ENCODE results near the gene CCDC28A.
"Not testable (repeated sequence)": the region's sequence is repeated elsewhere in the genome, so short reads cannot be mapped to it uniquely, and the experiment has no call there.

CCDC28A gene

GRCh38 chr6:138773177-138774091 is at the start of gene CCDC28A:
Gene CCDC28A, plus strand, starts transcription at chr6:138773769. Its CDS starts 2,352 bp downstream, at chr6:138776121.
- Histone ChIP-seq H3K27ac (peak within 1 kb of the TSS; percentile 96), H4K20me1 (no peaks in the 10 kb centered on the region), H3K4me3 (peak within 1 kb of the TSS; percentile 91), H3K4me2 (peak within 1 kb of the TSS; percentile 86), H3K36me3 (peaks cover 11% of the 10 kb centered on the region; the same call in 1 of the 2 replicates), H3K9ac (peak within 1 kb of the TSS; percentile 92), H3K9me3 (no peaks in the 10 kb centered on the region), H3K4me1 (peaks cover 29% of the 10 kb centered on the region), H3K27me3 (no peaks in the 10 kb centered on the region)
- TF ChIP-seq Cebpa-rat (IDR thresholded peaks at IDR 0.05): no peak

- Histone ChIP-seq H3K9ac (no peak overlapping the region), H3K4me2 (no peak overlapping the region)
These were observed 49.6 kb upstream of the CCDC28A start for GRCh38 chr6:138724015-138724414.

GRCh38 chr6:138726066-138726756 is 47.4 kb upstream of the CCDC28A start:
- no peak overlapping the region for H3K27ac ChIP-seq
- H4K20me1 ChIP-seq: no peaks in the 10 kb centered on the region
- no peaks in the 10 kb centered on the region for H3K27me3 ChIP-seq
- TF ChIP-seq Cebpa-rat (IDR thresholded peaks at IDR 0.05): no peak
- no peak overlapping the region for H3K9ac ChIP-seq
- no peak overlapping the region for H3K4me3 ChIP-seq
- H3K9me3 ChIP-seq: 0 out of 2 replicates have a peak, but pooled peaks cover 6% of the 10 kb centered on the region
- no peaks in the 10 kb centered on the region for H3K36me3 ChIP-seq
- peaks cover 12% of the 10 kb centered on the region for H3K4me1 ChIP-seq
- H3K4me2 ChIP-seq: no peak overlapping the region

More at GRCh38 chr6:138724015-138724414, 49.6 kb upstream of the CCDC28A start:
- Histone ChIP-seq H3K9me3 (no peaks in the 10 kb centered on the region), H3K36me3 (no peaks in the 10 kb centered on the region), H3K4me3 (no peak overlapping the region), H3K27ac (no peak overlapping the region), H3K27me3 (no peaks in the 10 kb centered on the region), H4K20me1 (no peaks in the 10 kb centered on the region), H3K4me1 (peaks cover 18% of the 10 kb centered on the region)
- TF ChIP-seq Cebpa-rat (IDR thresholded peaks at IDR 0.05): no peak

- no peak for TF ChIP-seq Cebpa-rat (IDR thresholded peaks at IDR 0.05)
- Histone ChIP-seq H3K4me2 (no peak overlapping the region), H3K4me3 (no peak overlapping the region), H3K27ac (no peak overlapping the region), H3K9ac (no peak overlapping the region), H4K20me1 (no peaks in the 10 kb centered on the region), H3K4me1 (peaks cover 12% of the 10 kb centered on the region), H3K9me3 (0 out of 2 replicates have a peak, but pooled peaks cover 7% of the 10 kb centered on the region), H3K36me3 (no peaks in the 10 kb centered on the region), H3K27me3 (no peaks in the 10 kb centered on the region)
These were observed 46.8 kb upstream of the CCDC28A start for GRCh38 chr6:138726757-138727097.

- Histone ChIP-seq H3K9ac (no peak overlapping the region), H3K4me3 (no peak overlapping the region), H3K36me3 (no peaks in the 10 kb centered on the region), H4K20me1 (no peaks in the 10 kb centered on the region), H3K4me1 (peaks cover 12% of the 10 kb centered on the region), H3K4me2 (no peak overlapping the region), H3K27me3 (no peaks in the 10 kb centered on the region), H3K9me3 (0 out of 2 replicates have a peak, but pooled peaks cover 11% of the 10 kb centered on the region), H3K27ac (no peak overlapping the region)
- TF ChIP-seq Cebpa-rat (IDR thresholded peaks at IDR 0.05): no peak
These were observed 46.4 kb upstream of the CCDC28A start for GRCh38 chr6:138727182-138727581.

- H3K4me1 ChIP-seq: peaks cover 12% of the 10 kb centered on the region
- H3K27ac ChIP-seq: no peak overlapping the region
- no peak overlapping the region for H3K9ac ChIP-seq
- H3K4me2 ChIP-seq: peak overlapping the region; percentile 51
- no peak overlapping the region for H3K4me3 ChIP-seq
- no peaks in the 10 kb centered on the region for H4K20me1 ChIP-seq
- TF ChIP-seq Cebpa-rat (IDR thresholded peaks at IDR 0.05): no peak
- H3K9me3 ChIP-seq: 0 out of 2 replicates have a peak, but pooled peaks cover 11% of the 10 kb centered on the region
- no peaks in the 10 kb centered on the region for H3K27me3 ChIP-seq
- no peaks in the 10 kb centered on the region for H3K36me3 ChIP-seq
These were observed 44.9 kb upstream of the CCDC28A start for GRCh38 chr6:138728662-138729061.

GRCh38 chr6:138730037-138730436 is 43.5 kb upstream of the CCDC28A start:
- H3K27ac ChIP-seq, H3K9ac ChIP-seq, H3K27me3 ChIP-seq, H3K36me3 ChIP-seq, H4K20me1 ChIP-seq, H3K4me2 ChIP-seq, H3K4me3 ChIP-seq: not testable (repeated sequence)
- 0 out of 2 replicates have a peak, but pooled peaks cover 11% of the 10 kb centered on the region for H3K9me3 ChIP-seq
- H3K4me1 ChIP-seq: peaks cover 12% of the 10 kb centered on the region

- TF ChIP-seq Cebpa-rat (IDR thresholded peaks at IDR 0.05): no peak
- Histone ChIP-seq H3K27ac (no peak overlapping the region), H4K20me1 (no peaks in the 10 kb centered on the region), H3K9ac (no peak overlapping the region), H3K9me3 (0 out of 2 replicates have a peak, but pooled peaks cover 11% of the 10 kb centered on the region), H3K36me3 (no peaks in the 10 kb centered on the region), H3K27me3 (no peaks in the 10 kb centered on the region), H3K4me3 (no peak overlapping the region), H3K4me1 (no peaks in the 10 kb centered on the region), H3K4me2 (no peak overlapping the region)
These were observed 39.0 kb upstream of the CCDC28A start for GRCh38 chr6:138734585-138734984.

- Histone ChIP-seq H4K20me1 (no peaks in the 10 kb centered on the region), H3K27me3 (no peaks in the 10 kb centered on the region), H3K27ac (no peak overlapping the region), H3K9ac (no peak overlapping the region), H3K36me3 (no peaks in the 10 kb centered on the region), H3K4me2 (no peak overlapping the region), H3K4me3 (no peak overlapping the region), H3K4me1 (no peaks in the 10 kb centered on the region), H3K9me3 (0 out of 2 replicates have a peak, but pooled peaks cover 3% of the 10 kb centered on the region)
- TF ChIP-seq Cebpa-rat (IDR thresholded peaks at IDR 0.05): no peak
These were observed 36.9 kb upstream of the CCDC28A start for GRCh38 chr6:138736640-138737039.

GRCh38 chr6:138752017-138752416 is 21.6 kb upstream of the CCDC28A start:
- H3K27ac ChIP-seq: no peak overlapping the region
- no peaks in the 10 kb centered on the region for H3K4me1 ChIP-seq
- H3K4me2 ChIP-seq: no peak overlapping the region
- no peak overlapping the region for H3K4me3 ChIP-seq
- no peaks in the 10 kb centered on the region for H3K27me3 ChIP-seq
- no peak overlapping the region for H3K9ac ChIP-seq
- H4K20me1 ChIP-seq: no peaks in the 10 kb centered on the region
- H3K9me3 ChIP-seq: no peaks in the 10 kb centered on the region
- TF ChIP-seq Cebpa-rat (IDR thresholded peaks at IDR 0.05): no peak
- H3K36me3 ChIP-seq: no peaks in the 10 kb centered on the region

Measured in BLaER1 (cell line).